Tibial nerve (tissue), 4 donors: ENCODE measurements around the gene DNAI2. TPM values are rescaled to one million over a fixed set of nuclear protein-coding genes. Genes with fewer than 3 reads are reported as not detected.

Experiments used
- DNase-seq, 2 donors: peaks; one replicate each; pipeline ENCODE4 v3.0.0-alpha.2; 2019; ENCODE audit warnings: low spot score in 2 of 2
- H3K27ac ChIP-seq, 4 donors: fragments of 200-600 bp; sonication (generic) in 3 of 4; one replicate each; pipeline ENCODE4 v1.5.1; 2017 to 2019; ENCODE audit warnings: mild to moderate bottlenecking in 1 of 4
- H3K27me3 ChIP-seq, 2 donors: fragments of 200-600 bp; sonication (generic) in 1 of 2; one replicate each; pipeline versions ENCODE4 v1.5.1 to v1.6.0; 2017 to 2019
- H3K36me3 ChIP-seq, 3 donors: fragments of 200-600 bp; sonication (generic); one replicate each; pipeline ENCODE4 v1.5.1; 2018 to 2019
- H3K4me1 ChIP-seq, 4 donors: fragments of 200-600 bp; sonication (generic) in 3 of 4; one replicate each; pipeline ENCODE4 v1.5.1; 2017 to 2019
- H3K4me3 ChIP-seq, 4 donors: fragments of 200-600 bp; sonication (generic) in 3 of 4; one replicate each; pipeline ENCODE4 v1.5.1; 2017 to 2019; ENCODE audit warnings: mild to moderate bottlenecking in 1 of 4, moderate library complexity in 1 of 4
- H3K9me3 ChIP-seq, 4 donors: fragments of 200-600 bp; sonication (generic) in 3 of 4; one replicate each; pipeline ENCODE4 v1.5.1; 2017 to 2019
- CTCF ChIP-seq, 5 experiments: fragments of 200-600 bp in 3 of 5; fragments of 450-650 bp in 2 of 5; sonication (generic) in 3 of 5; IDR thresholded peaks; one replicate each; pipeline ENCODE4 v1.5.1; 2016 to 2019; ENCODE audit warnings: antibody characterized with exemption in 5 of 5, mild to moderate bottlenecking in 3 of 5, moderate library complexity in 2 of 5
- EP300 ChIP-seq, 2 donors: sonication (generic); formaldehyde crosslinking; IDR thresholded peaks; one replicate each; pipeline ENCODE4 v1.6.1; 2017; ENCODE audit warnings: antibody characterized with exemption in 2 of 2, mild to moderate bottlenecking in 1 of 2
- POLR2A ChIP-seq, 2 donors: fragments of 450-650 bp; IDR thresholded peaks; one replicate each; pipeline ENCODE4 v1.6.1; 2017; ENCODE audit warnings: antibody characterized with exemption in 2 of 2, mild to moderate bottlenecking in 2 of 2, moderate library complexity in 2 of 2
- WGBS, 2 donors: methylation state at CpG; one replicate each; pipeline ENCODE4 v1.1.5; 2018; 5-methylcytosine and 5-hydroxymethylcytosine counted together
- total RNA-seq, 4 donors: library from RNA; depleted of rRNA; stranded (reverse); fragments of >200 nt; gene quantifications; one replicate each; pipeline ENCODE4 v1.1.0, GENCODE V29; 2016

The DNAI2 gene
- total RNA-seq, 4 donors from 2014 or later: 0.60 TPM; not detected in 3

GRCh38 chr17:74295625-74296547 lies 21.9 kb downstream of the DNAI2 start:
- WGBS, 2 donors: 67 to 68% methylated on average over 10 of the region's 10 CpGs
- Histone ChIP-seq H3K4me1 (peaks cover 0 to 14% (median 0%) of the 10 kb centered on the region in 4 donors), H3K27me3 (no peaks in the 10 kb centered on the region), H3K27ac (peak overlapping the region in 1 of 4 donors; percentile 13), H3K4me3 (no peak overlapping the region), H3K9me3 (no peaks in the 10 kb centered on the region), H3K36me3 (no peaks in the 10 kb centered on the region)
- no peak for DNase-seq
- TF ChIP-seq EP300 (IDR thresholded peaks at IDR 0.05) (no peak), CTCF (IDR thresholded peaks at IDR 0.05) (no peak)

- H3K36me3 ChIP-seq: no peaks in the 10 kb centered on the region
- H3K4me3 ChIP-seq: no peak overlapping the region
- peak; percentile 43 to 78 for DNase-seq
- no peaks in the 10 kb centered on the region for H3K9me3 ChIP-seq
- H3K27ac ChIP-seq: no peak overlapping the region
- H3K4me1 ChIP-seq: peaks cover 0 to 14% (median 0%) of the 10 kb centered on the region in 4 donors
- H3K27me3 ChIP-seq: no peaks in the 10 kb centered on the region
- 4 to 5% methylated on average over 5 of the region's 5 CpGs for WGBS, 2 donors
- TF ChIP-seq EP300 (IDR thresholded peaks at IDR 0.05): peak in 1 of 2 donors; percentile 35
- TF ChIP-seq POLR2A (IDR thresholded peaks at IDR 0.05): no peak
- TF ChIP-seq CTCF (IDR thresholded peaks at IDR 0.05): peak; percentile 36 to 81 (median 73)
Measured at GRCh38 chr17:74296548-74296936, 22.5 kb downstream of the DNAI2 start.

- no peaks in the 10 kb centered on the region for H3K27me3 ChIP-seq
- TF ChIP-seq EP300 (IDR thresholded peaks at IDR 0.05) (no peak), CTCF (IDR thresholded peaks at IDR 0.05) (no peak), POLR2A (IDR thresholded peaks at IDR 0.05) (no peak)
- WGBS, 2 donors: 60 to 65% methylated on average over 4 of the region's 4 CpGs
- H3K27ac ChIP-seq: no peak overlapping the region
- no peak overlapping the region for H3K4me3 ChIP-seq
- no peaks in the 10 kb centered on the region for H3K9me3 ChIP-seq
- DNase-seq: no peak
- peaks cover 0 to 14% (median 0%) of the 10 kb centered on the region in 4 donors for H3K4me1 ChIP-seq
- H3K36me3 ChIP-seq: no peaks in the 10 kb centered on the region
Measured at GRCh38 chr17:74297941-74298340, 23.9 kb downstream of the DNAI2 start.

GRCh38 chr17:74298778-74299177 lies 24.7 kb downstream of the DNAI2 start:
- Histone ChIP-seq H3K27ac (no peak overlapping the region), H3K27me3 (no peaks in the 10 kb centered on the region), H3K36me3 (no peaks in the 10 kb centered on the region), H3K9me3 (no peaks in the 10 kb centered on the region), H3K4me1 (peaks cover 0 to 14% (median 0%) of the 10 kb centered on the region in 4 donors), H3K4me3 (no peak overlapping the region)
- DNase-seq: no peak
- 48 to 53% methylated on average over 7 of the region's 7 CpGs for WGBS, 2 donors
- no peak for TF ChIP-seq CTCF (IDR thresholded peaks at IDR 0.05)

GRCh38 chr17:74299226-74300009 lies 25.4 kb downstream of the DNAI2 start:
- WGBS, 2 donors: 73 to 82% methylated on average over 11 of the region's 11 CpGs
- no peaks in the 10 kb centered on the region for H3K27me3 ChIP-seq
- no peak for DNase-seq
- TF ChIP-seq CTCF (IDR thresholded peaks at IDR 0.05): no peak
- no peak for TF ChIP-seq POLR2A (IDR thresholded peaks at IDR 0.05)
- no peak for TF ChIP-seq EP300 (IDR thresholded peaks at IDR 0.05)
- H3K4me1 ChIP-seq: peaks cover 0 to 14% (median 0%) of the 10 kb centered on the region in 4 donors
- no peaks in the 10 kb centered on the region for H3K9me3 ChIP-seq
- H3K4me3 ChIP-seq: no peak overlapping the region
- no peaks in the 10 kb centered on the region for H3K36me3 ChIP-seq
- H3K27ac ChIP-seq: no peak overlapping the region
